A549 (cell line): ENCODE measurements around the gene PLEKHN1. TPM values are rescaled to one million over a fixed set of nuclear protein-coding genes. Genes with fewer than 3 reads are reported as not detected.

ENCODE experiments used
- BHLHE40 ChIP-seq: IDR thresholded peaks from 2 replicates; pipeline ENCODE4 v1.6.1; 2012; ENCODE audit warnings: low read depth, low read length, inconsistent platforms
- CBX8 ChIP-seq: fragments of 200-600 bp; sonication (generic); IDR thresholded peaks from 2 replicates; pipeline ENCODE4 v1.6.1; 2016
- CEBPB ChIP-seq, 2 experiments: fragments of >200 bp in 1 of 2; sonication (Bioruptor Twin) in 1 of 2; formaldehyde crosslinking in 1 of 2; IDR thresholded peaks; 2 replicates each; pipeline ENCODE4 v1.6.1; 2012 to 2016
- CHD2 ChIP-seq: fragments of 150-350 bp; IDR thresholded peaks from 2 replicates; pipeline ENCODE4 v1.6.1; 2014; ENCODE audit warnings: low read length; ENCODE audit not compliant: partially characterized antibody
- CHD4 ChIP-seq: fragments of 200-600 bp; sonication (generic); IDR thresholded peaks from 2 replicates; pipeline ENCODE4 v1.6.1; 2016; ENCODE audit warnings: antibody characterized with exemption, mild to moderate bottlenecking, borderline replicate concordance
- E2F6 ChIP-seq: IDR thresholded peaks from 2 replicates; pipeline ENCODE4 v1.6.1; 2012; ENCODE audit warnings: low read depth, borderline replicate concordance
- EHF ChIP-seq: fragments of 250-450 bp; sonication (Bioruptor Pico); IDR thresholded peaks from 2 replicates; pipeline ENCODE4 v1.5.0; 2020; ENCODE audit warnings: mild to moderate bottlenecking
- ELK1 ChIP-seq: fragments of 150-350 bp; IDR thresholded peaks from 2 replicates; pipeline ENCODE4 v1.6.1; 2014; ENCODE audit warnings: low read depth, mild to moderate bottlenecking, low read length
- EP300 ChIP-seq, 2 experiments: fragments of >200 bp; sonication (Bioruptor Twin); formaldehyde crosslinking; IDR thresholded peaks; 2 replicates in 1 of 2; 3 replicates in 1 of 2; pipeline ENCODE4 v1.6.1; 2016 to 2017
- FOXS1 ChIP-seq: fragments of 250-450 bp; sonication (Bioruptor Pico); IDR thresholded peaks from 2 replicates; pipeline ENCODE4 v1.5.0; 2020; ENCODE audit warnings: mild to moderate bottlenecking, moderate library complexity
- HEYL ChIP-seq: fragments of 250-450 bp; sonication (Bioruptor Pico); IDR thresholded peaks from 2 replicates; pipeline ENCODE4 v1.8.0; 2021; ENCODE audit warnings: mild to moderate bottlenecking, moderate library complexity
- HOXB13 ChIP-seq: fragments of 250-450 bp; sonication (Bioruptor Pico); IDR thresholded peaks from 2 replicates; pipeline ENCODE4 v1.5.0; 2020; ENCODE audit warnings: low read depth, mild to moderate bottlenecking, moderate library complexity
- JUN ChIP-seq, 2 experiments: fragments of >200 bp; sonication (Bioruptor Twin); formaldehyde crosslinking; IDR thresholded peaks; 2 replicates in 1 of 2; 3 replicates in 1 of 2; pipeline ENCODE4 v1.6.1; 2016 to 2017
- JUNB ChIP-seq: fragments of >200 bp; sonication (Bioruptor Twin); formaldehyde crosslinking; IDR thresholded peaks from 2 replicates; pipeline ENCODE4 v1.6.1; 2016
- KDM1A ChIP-seq: fragments of 200-600 bp; sonication (generic); IDR thresholded peaks from 2 replicates; pipeline ENCODE4 v1.6.1; 2016; ENCODE audit warnings: low read depth, mild to moderate bottlenecking
- KDM5A ChIP-seq: fragments of 200-600 bp; sonication (generic); IDR thresholded peaks from 2 replicates; pipeline ENCODE4 v1.6.1; 2016; ENCODE audit warnings: antibody characterized with exemption, mild to moderate bottlenecking
- MAFK ChIP-seq: fragments of 450-650 bp; IDR thresholded peaks from 2 replicates; pipeline ENCODE4 v1.6.1; 2014; ENCODE audit not compliant: partially characterized antibody
- MAX ChIP-seq: IDR thresholded peaks from 2 replicates; pipeline ENCODE4 v1.6.1; 2012
- PBX3 ChIP-seq: IDR thresholded peaks from 2 replicates; pipeline ENCODE4 v1.6.1; 2012
- PHF8 ChIP-seq: fragments of 200-600 bp; sonication (generic); IDR thresholded peaks from 2 replicates; pipeline ENCODE4 v1.6.1; 2016; ENCODE audit warnings: low read depth, mild to moderate bottlenecking, antibody characterized with exemption, moderate library complexity, borderline replicate concordance
- POLR2A ChIP-seq: IDR thresholded peaks from 2 replicates; pipeline ENCODE4 v1.6.1; 2012; ENCODE audit warnings: mild to moderate bottlenecking, low read length
- POLR2AphosphoS2 ChIP-seq: conservative IDR thresholded peaks from 2 replicates; pipeline ENCODE4 v1.6.1; 2012; ENCODE audit warnings: low read length, improper control_type of control experiment, inconsistent platforms
- SREBF2 ChIP-seq: fragments of 450-650 bp; IDR thresholded peaks from 2 replicates; pipeline ENCODE4 v1.6.1; 2014; ENCODE audit warnings: mild to moderate bottlenecking, moderate library complexity
- TP53 ChIP-seq: fragments of 250-450 bp; sonication (Bioruptor Pico); IDR thresholded peaks from 2 replicates; pipeline ENCODE4 v1.5.0; 2021; ENCODE audit warnings: mild to moderate bottlenecking, moderate library complexity
- ZC3H11A ChIP-seq: fragments of 450-650 bp; IDR thresholded peaks from 2 replicates; pipeline ENCODE4 v1.6.1; 2014; ENCODE audit warnings: antibody characterized with exemption, mild to moderate bottlenecking
- ZFP36 ChIP-seq: fragments of 450-650 bp; IDR thresholded peaks from 2 replicates; pipeline ENCODE4 v1.6.1; 2014; ENCODE audit warnings: borderline replicate concordance; ENCODE audit not compliant: partially characterized antibody
- polyA plus RNA-seq, 4 experiments: library from polyadenylated mRNA; depleted of rRNA in 3 of 4; stranded (reverse); fragments of >200 nt; fragmentation: RNase III in 1 of 4; extraction: RNeasy Plus Mini Kit Qiagen cat#74134 plus additional on column Dnase treatment in 1 of 4; gene quantifications; 2 replicates in 3 of 4; 3 replicates in 1 of 4; pipeline ENCODE4 v1.2.3, GENCODE V29; 2011 to 2017
- TF ChIP-seq, protein P1 (sequence below): fragments of 250-450 bp; sonication (Bioruptor Pico); IDR thresholded peaks from 2 replicates; pipeline ENCODE4 v1.5.0; 2020; ENCODE audit warnings: low read depth, mild to moderate bottlenecking, moderate library complexity

PLEKHN1 gene
- polyA plus RNA-seq, 2 of the 4 experiments (the other 2 are of a cell fraction) = 0.75 to 3.2 TPM

GRCh38 chr1:1000357-1001056 is 34.2 kb downstream of the PLEKHN1 start (continued):
- TF ChIP-seq ELK1 = no peak
- no peak for TF ChIP-seq POLR2AphosphoS2
- peak; percentile 89 for TF ChIP-seq TP53
- no peak for TF ChIP-seq ZC3H11A
- peak; percentile 97 for TF ChIP-seq BHLHE40
- TF ChIP-seq POLR2A = peak; percentile 32
- no peak for TF ChIP-seq CHD4
- no peak for TF ChIP-seq KDM1A
- TF ChIP-seq PHF8 = peak; percentile 72
- TF ChIP-seq HOXB13 (CRISPR knock-in tag) = no peak; the same call in none of the 2 replicates
- no peak for TF ChIP-seq CHD2
- TF ChIP-seq JUN (IDR thresholded peaks at IDR 0.05) = peak; percentile 26 to 37; a peak in 2 of 5 replicates
- no peak for TF ChIP-seq KDM5A
- TF ChIP-seq SREBF2 = no peak
- 0 out of 2 replicates have a peak, but pooled peaks have one; percentile 18 for TF ChIP-seq PBX3
- no peak for TF ChIP-seq EP300 (IDR thresholded peaks at IDR 0.05)
- no peak for TF ChIP-seq JUNB
- TF ChIP-seq MAFK = no peak
- TF ChIP-seq MAX = peak; percentile 100
- no peak for TF ChIP-seq ZFP36
- TF ChIP-seq EHF (CRISPR knock-in tag) = peak; percentile 81
- TF ChIP-seq HEYL (CRISPR knock-in tag) = peak; percentile 85; the same call in 1 of the 2 replicates
- TF ChIP-seq CBX8 = no peak
- TF ChIP-seq, protein P1, sequence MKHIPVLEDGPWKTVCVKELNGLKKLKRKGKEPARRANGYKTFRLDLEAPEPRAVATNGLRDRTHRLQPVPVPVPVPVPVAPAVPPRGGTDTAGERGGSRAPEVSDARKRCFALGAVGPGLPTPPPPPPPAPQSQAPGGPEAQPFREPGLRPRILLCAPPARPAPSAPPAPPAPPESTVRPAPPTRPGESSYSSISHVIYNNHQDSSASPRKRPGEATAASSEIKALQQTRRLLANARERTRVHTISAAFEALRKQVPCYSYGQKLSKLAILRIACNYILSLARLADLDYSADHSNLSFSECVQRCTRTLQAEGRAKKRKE (CRISPR knock-in tag) = peak; percentile 85
- peak; percentile 53 to 81; a peak in 3 of 4 replicates for TF ChIP-seq CEBPB (IDR thresholded peaks at IDR 0.05)
- TF ChIP-seq E2F6 = peak; percentile 89
- TF ChIP-seq FOXS1 (CRISPR knock-in tag) = peak; percentile 83
